Raji (cell line): Measurements from ENCODE around the gene GAGE10.

ENCODE experiments used
- POLR2A ChIP-seq: IDR thresholded peaks from 2 replicates; pipeline ENCODE4 v1.6.1; 2011; ENCODE audit warnings: low read depth, low read length, control low read depth; ENCODE audit not compliant: insufficient read depth

The GAGE10 gene

GRCh38 chrX:49303346-49303745, at the start of gene GAGE10:
TSS of gene GAGE10 (plus strand) at chrX:49303646. CDS start at chrX:49304860, 1,214 bp downstream.
- TF ChIP-seq POLR2A: no peak

- no peak for TF ChIP-seq POLR2A
Observed at GRCh38 chrX:49254639-49255038, 48.8 kb upstream of the GAGE10 start.

- TF ChIP-seq POLR2A: no peak
Observed at GRCh38 chrX:49256268-49256995, 47.0 kb upstream of the GAGE10 start.

GRCh38 chrX:49257074-49257790, 46.2 kb upstream of the GAGE10 start:
- no peak for TF ChIP-seq POLR2A

- no peak for TF ChIP-seq POLR2A
Observed at GRCh38 chrX:49257846-49258748, 45.3 kb upstream of the GAGE10 start.

- no peak for TF ChIP-seq POLR2A
Observed at GRCh38 chrX:49258749-49259124, 44.7 kb upstream of the GAGE10 start.

GRCh38 chrX:49260221-49260985, 43.0 kb upstream of the GAGE10 start:
- no peak for TF ChIP-seq POLR2A

GRCh38 chrX:49262603-49263002, 40.8 kb upstream of the GAGE10 start:
- no peak for TF ChIP-seq POLR2A

- TF ChIP-seq POLR2A: no peak
Observed at GRCh38 chrX:49263631-49264030, 39.8 kb upstream of the GAGE10 start.

GRCh38 chrX:49264460-49264859, 39.0 kb upstream of the GAGE10 start, which contains the start of gene FOXP3:
TSS of gene FOXP3 (minus strand) at chrX:49264710. CDS start at chrX:49258505, 6,205 bp downstream.
- TF ChIP-seq POLR2A: no peak

GRCh38 chrX:49266523-49267445, 36.7 kb upstream of the GAGE10 start:
- TF ChIP-seq POLR2A: no peak

GRCh38 chrX:49268702-49269009, 34.8 kb upstream of the GAGE10 start:
- no peak for TF ChIP-seq POLR2A

- TF ChIP-seq POLR2A: peak; percentile 89
Observed at GRCh38 chrX:49269010-49269766, 34.3 kb upstream of the GAGE10 start.
